ENCODE data around the gene CST9L. TPM values are rescaled to one million over a fixed set of nuclear protein-coding genes. Genes with fewer than 3 reads are reported as not detected.

CST9L gene
- total and polyA plus RNA-seq, 2 of the 13 experiments (the other 11 are each of a cell fraction or from before 2014, with no cell fraction given): 0.15 TPM; not detected in 1

DNA sequence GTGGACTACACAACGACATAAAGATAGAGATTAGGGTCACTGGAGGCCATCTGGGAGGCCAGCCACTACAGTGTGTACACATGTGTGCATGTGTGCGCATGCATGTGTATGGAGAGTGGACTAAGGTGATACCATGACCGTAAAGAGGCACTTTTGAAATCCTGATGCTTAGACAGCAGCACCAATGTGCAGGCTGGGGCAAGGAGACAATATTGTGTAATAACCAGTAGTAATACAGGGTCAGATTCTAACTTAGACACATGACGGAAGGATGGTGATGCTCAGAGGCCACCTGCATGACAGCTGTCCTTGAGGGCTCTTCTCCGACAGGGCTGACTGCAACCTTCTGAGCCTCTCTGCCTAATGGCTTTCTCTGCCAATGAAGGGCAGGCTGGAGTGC lies 25.5 kb downstream of the CST9L start:
- Histone ChIP-seq H3K4me3 (replicated peaks in 1 of 3; ENCODE audit: insufficient read depth in 1 of 3, low read depth in 2 of 3, low read length in 3 of 3) (no peak overlapping the region), H3K9ac (ENCODE audit: insufficient read depth, low read depth, low read length) (no peak overlapping the region), H3K9me3 (ENCODE audit: low read length) (no peaks in the 10 kb centered on the region), H3K27me3 (ENCODE audit: control insufficient read depth in 1 of 2, insufficient read depth in 2 of 2, low read length in 2 of 2) (peaks cover 1 to 9% of the 10 kb centered on the region in 2 experiments; a peak in 2 of 5 replicates), H3K36me3 (replicated peaks in 1 of 2; ENCODE audit: control insufficient read depth in 1 of 2, insufficient read depth in 2 of 2, low read length in 2 of 2) (no peaks in the 10 kb centered on the region), H4K20me1 (ENCODE audit: insufficient read depth, low read length) (no peaks in the 10 kb centered on the region), H2AFZ (ENCODE audit: low read length) (no peak overlapping the region), H3K27ac (ENCODE audit: extremely low read length, insufficient read depth, low read length) (no peak overlapping the region), H3K79me2 (ENCODE audit: insufficient read depth, low read length) (no peaks in the 10 kb centered on the region), H3K4me2 (ENCODE audit: low read depth, low read length) (no peak overlapping the region), H3K4me1 (ENCODE audit: insufficient read depth, low read length) (peaks cover 19% of the 10 kb centered on the region)
- FAIRE-seq (no peak), DNase-seq (ENCODE audit: low spot score) (no peak), ATAC-seq (no peak)
- no peak for TF ChIP-seq ZNF780A (CRISPR knock-in tag; IDR thresholded peaks at IDR 0.05)
- peak; percentile 77; the same call in 1 of the 2 replicates for TF ChIP-seq CEBPB (IDR thresholded peaks at IDR 0.05; ENCODE audit: borderline replicate concordance, low read depth, low read length)
- TF ChIP-seq, protein P1, sequence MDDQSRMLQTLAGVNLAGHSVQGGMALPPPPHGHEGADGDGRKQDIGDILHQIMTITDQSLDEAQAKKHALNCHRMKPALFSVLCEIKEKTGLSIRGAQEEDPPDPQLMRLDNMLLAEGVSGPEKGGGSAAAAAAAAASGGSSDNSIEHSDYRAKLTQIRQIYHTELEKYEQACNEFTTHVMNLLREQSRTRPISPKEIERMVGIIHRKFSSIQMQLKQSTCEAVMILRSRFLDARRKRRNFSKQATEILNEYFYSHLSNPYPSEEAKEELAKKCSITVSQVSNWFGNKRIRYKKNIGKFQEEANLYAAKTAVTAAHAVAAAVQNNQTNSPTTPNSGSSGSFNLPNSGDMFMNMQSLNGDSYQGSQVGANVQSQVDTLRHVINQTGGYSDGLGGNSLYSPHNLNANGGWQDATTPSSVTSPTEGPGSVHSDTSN (CRISPR knock-in tag; IDR thresholded peaks at IDR 0.05; ENCODE audit: borderline replicate concordance): no peak
- TF ChIP-seq TSC22D2 (CRISPR knock-in tag; IDR thresholded peaks at IDR 0.05; ENCODE audit: borderline replicate concordance): no peak
- no peak for TF ChIP-seq ZNF292 (CRISPR knock-in tag; IDR thresholded peaks at IDR 0.05; ENCODE audit: borderline replicate concordance, low read depth)
- POLR2A ChIA-PET: no interaction called here
- intact Hi-C loops (cut with micrococcal nuclease; ENCODE audit: unreplicated experiment) (no loop called here), in situ Hi-C loops (cut with HindIII; ENCODE audit: extremely low pct_ligation_motif_present, low pct_unique_long_range_greater_than_20kb) (no loop called here)
- no TSS peak for BruUV-seq (replicated peaks)
- 27% methylated on average over 5 of the region's 5 CpGs for WGBS (ENCODE audit: low lambda C conversion rate)
- CTCF ChIA-PET (ENCODE audit: low intra/inter-chr PET ratio, low total read pairs): no interaction called here

GRCh38 chr20:23541776-23542175 lies 26.5 kb downstream of the CST9L start:
- no TSS peak for BruUV-seq (replicated peaks)
- FAIRE-seq (no peak), DNase-seq (ENCODE audit: low spot score) (no peak), ATAC-seq (no peak)
- Histone ChIP-seq H3K4me2 (ENCODE audit: low read depth, low read length) (no peak overlapping the region), H3K36me3 (replicated peaks in 1 of 2; ENCODE audit: control insufficient read depth in 1 of 2, insufficient read depth in 2 of 2, low read length in 2 of 2) (no peaks in the 10 kb centered on the region), H3K27ac (ENCODE audit: extremely low read length, insufficient read depth, low read length) (no peak overlapping the region), H3K4me1 (ENCODE audit: insufficient read depth, low read length) (peaks cover 14% of the 10 kb centered on the region), H3K9ac (ENCODE audit: insufficient read depth, low read depth, low read length) (no peak overlapping the region), H2AFZ (ENCODE audit: low read length) (no peak overlapping the region), H3K9me3 (ENCODE audit: low read length) (no peaks in the 10 kb centered on the region), H4K20me1 (ENCODE audit: insufficient read depth, low read length) (no peaks in the 10 kb centered on the region), H3K79me2 (ENCODE audit: insufficient read depth, low read length) (no peaks in the 10 kb centered on the region), H3K27me3 (ENCODE audit: control insufficient read depth in 1 of 2, insufficient read depth in 2 of 2, low read length in 2 of 2) (peaks cover 1 to 9% of the 10 kb centered on the region in 2 experiments; a peak in 2 of 5 replicates), H3K4me3 (replicated peaks in 1 of 3; ENCODE audit: insufficient read depth in 1 of 3, low read depth in 2 of 3, low read length in 3 of 3) (no peak overlapping the region)
- intact Hi-C loops (cut with micrococcal nuclease; ENCODE audit: unreplicated experiment): no loop called here
- 59% methylated on average over 2 of the region's 2 CpGs for WGBS (ENCODE audit: low lambda C conversion rate)
- POLR2A ChIA-PET: no interaction called here
- in situ Hi-C loops (cut with HindIII; ENCODE audit: extremely low pct_ligation_motif_present, low pct_unique_long_range_greater_than_20kb): no loop called here
- CTCF ChIA-PET (ENCODE audit: low intra/inter-chr PET ratio, low total read pairs): no interaction called here
- TF ChIP-seq ZNF274 (CRISPR knock-in tag; IDR thresholded peaks at IDR 0.05) (no peak), ZNF678 (CRISPR knock-in tag; IDR thresholded peaks at IDR 0.05) (no peak), MNT (IDR thresholded peaks at IDR 0.05) (no peak), RBM22 (optimal IDR thresholded peaks at IDR 0.05; ENCODE audit: low read length) (no peak), PTBP1 (IDR thresholded peaks at IDR 0.05; ENCODE audit: low read depth, low read length, poor library complexity, severe bottlenecking) (no peak), ZNF354B (CRISPR knock-in tag; IDR thresholded peaks at IDR 0.05) (no peak), MXD4 (CRISPR knock-in tag; IDR thresholded peaks at IDR 0.05) (no peak), JUNB (CRISPR knock-in tag; IDR thresholded peaks at IDR 0.05; ENCODE audit: borderline replicate concordance) (no peak), ZNF292 (CRISPR knock-in tag; IDR thresholded peaks at IDR 0.05; ENCODE audit: borderline replicate concordance, low read depth) (no peak), CEBPG (CRISPR knock-in tag; IDR thresholded peaks at IDR 0.05) (no peak), SUZ12 (IDR thresholded peaks at IDR 0.05; ENCODE audit: low read depth, low read length) (no peak)
- TF ChIP-seq, protein P2, sequence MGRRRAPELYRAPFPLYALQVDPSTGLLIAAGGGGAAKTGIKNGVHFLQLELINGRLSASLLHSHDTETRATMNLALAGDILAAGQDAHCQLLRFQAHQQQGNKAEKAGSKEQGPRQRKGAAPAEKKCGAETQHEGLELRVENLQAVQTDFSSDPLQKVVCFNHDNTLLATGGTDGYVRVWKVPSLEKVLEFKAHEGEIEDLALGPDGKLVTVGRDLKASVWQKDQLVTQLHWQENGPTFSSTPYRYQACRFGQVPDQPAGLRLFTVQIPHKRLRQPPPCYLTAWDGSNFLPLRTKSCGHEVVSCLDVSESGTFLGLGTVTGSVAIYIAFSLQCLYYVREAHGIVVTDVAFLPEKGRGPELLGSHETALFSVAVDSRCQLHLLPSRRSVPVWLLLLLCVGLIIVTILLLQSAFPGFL (CRISPR knock-in tag; IDR thresholded peaks at IDR 0.05): no peak
